ENCODE measurements around the gene HLA-DRA. TPM values are rescaled to one million over a fixed set of nuclear protein-coding genes. Genes with fewer than 3 reads are reported as not detected.

The HLA-DRA gene
- total RNA-seq, 1 donor from 2014 or later, result 0.38 TPM

- no peaks in the 10 kb centered on the region for H3K36me3 ChIP-seq (ENCODE audit: control insufficient read depth, insufficient read depth, low read length)
- no peak overlapping the region for H3K4me3 ChIP-seq (ENCODE audit: low read depth, low read length)
- TF ChIP-seq, protein P1, sequence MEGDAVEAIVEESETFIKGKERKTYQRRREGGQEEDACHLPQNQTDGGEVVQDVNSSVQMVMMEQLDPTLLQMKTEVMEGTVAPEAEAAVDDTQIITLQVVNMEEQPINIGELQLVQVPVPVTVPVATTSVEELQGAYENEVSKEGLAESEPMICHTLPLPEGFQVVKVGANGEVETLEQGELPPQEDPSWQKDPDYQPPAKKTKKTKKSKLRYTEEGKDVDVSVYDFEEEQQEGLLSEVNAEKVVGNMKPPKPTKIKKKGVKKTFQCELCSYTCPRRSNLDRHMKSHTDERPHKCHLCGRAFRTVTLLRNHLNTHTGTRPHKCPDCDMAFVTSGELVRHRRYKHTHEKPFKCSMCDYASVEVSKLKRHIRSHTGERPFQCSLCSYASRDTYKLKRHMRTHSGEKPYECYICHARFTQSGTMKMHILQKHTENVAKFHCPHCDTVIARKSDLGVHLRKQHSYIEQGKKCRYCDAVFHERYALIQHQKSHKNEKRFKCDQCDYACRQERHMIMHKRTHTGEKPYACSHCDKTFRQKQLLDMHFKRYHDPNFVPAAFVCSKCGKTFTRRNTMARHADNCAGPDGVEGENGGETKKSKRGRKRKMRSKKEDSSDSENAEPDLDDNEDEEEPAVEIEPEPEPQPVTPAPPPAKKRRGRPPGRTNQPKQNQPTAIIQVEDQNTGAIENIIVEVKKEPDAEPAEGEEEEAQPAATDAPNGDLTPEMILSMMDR (IDR thresholded peaks at IDR 0.05; ENCODE audit: insufficient read depth, low read length, poor library complexity, severe bottlenecking), result no peak
- no peaks in the 10 kb centered on the region for H3K27me3 ChIP-seq (ENCODE audit: control insufficient read depth, insufficient read depth, low read length)
- DNase-seq (ENCODE audit: low read depth), result no peak
Observed at GRCh38 chr6:32442977-32443552, 3.4 kb downstream of the HLA-DRA start.

GRCh38 chr6:32444433-32444832 is 4.7 kb downstream of the HLA-DRA start:
- H3K4me3 ChIP-seq (ENCODE audit: low read depth, low read length), result no peak overlapping the region
- no peaks in the 10 kb centered on the region for H3K27me3 ChIP-seq (ENCODE audit: control insufficient read depth, insufficient read depth, low read length)
- TF ChIP-seq, protein P1 (IDR thresholded peaks at IDR 0.05; ENCODE audit: insufficient read depth, low read length, poor library complexity, severe bottlenecking), result no peak
- no peak for DNase-seq (ENCODE audit: low read depth)
- H3K36me3 ChIP-seq (ENCODE audit: control insufficient read depth, insufficient read depth, low read length), result no peaks in the 10 kb centered on the region

DNA sequence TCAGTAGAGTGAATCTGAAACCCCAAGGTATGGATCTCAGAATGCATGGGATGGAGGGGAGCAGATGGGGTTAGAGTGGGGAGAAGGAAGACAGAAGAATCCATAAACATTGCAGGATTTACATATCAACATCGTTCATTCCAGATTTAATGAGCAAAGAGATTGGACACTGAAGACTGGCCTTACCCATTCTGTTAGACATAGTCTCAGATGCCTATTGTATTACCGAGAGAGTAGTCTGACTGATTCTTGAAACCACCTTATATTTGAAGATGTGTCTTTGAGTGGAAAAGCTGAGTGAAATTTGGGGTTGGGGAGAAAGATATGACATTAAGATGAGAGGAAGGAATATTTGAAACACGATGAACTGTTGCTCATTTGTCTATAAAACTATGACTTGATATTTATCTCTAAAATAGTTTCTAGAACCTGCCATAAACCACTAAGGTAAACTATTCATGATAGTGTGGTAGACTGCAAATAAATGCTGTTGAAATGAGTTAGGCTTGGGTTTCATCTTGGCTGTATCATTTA is 5.7 kb downstream of the HLA-DRA start:
- no peak for DNase-seq (ENCODE audit: low read depth)
- no peaks in the 10 kb centered on the region for H3K36me3 ChIP-seq (ENCODE audit: control insufficient read depth, insufficient read depth, low read length)
- H3K4me3 ChIP-seq (ENCODE audit: low read depth, low read length), result no peak overlapping the region
- TF ChIP-seq, protein P1 (IDR thresholded peaks at IDR 0.05; ENCODE audit: insufficient read depth, low read length, poor library complexity, severe bottlenecking), result no peak
- no peaks in the 10 kb centered on the region for H3K27me3 ChIP-seq (ENCODE audit: control insufficient read depth, insufficient read depth, low read length)

DNA sequence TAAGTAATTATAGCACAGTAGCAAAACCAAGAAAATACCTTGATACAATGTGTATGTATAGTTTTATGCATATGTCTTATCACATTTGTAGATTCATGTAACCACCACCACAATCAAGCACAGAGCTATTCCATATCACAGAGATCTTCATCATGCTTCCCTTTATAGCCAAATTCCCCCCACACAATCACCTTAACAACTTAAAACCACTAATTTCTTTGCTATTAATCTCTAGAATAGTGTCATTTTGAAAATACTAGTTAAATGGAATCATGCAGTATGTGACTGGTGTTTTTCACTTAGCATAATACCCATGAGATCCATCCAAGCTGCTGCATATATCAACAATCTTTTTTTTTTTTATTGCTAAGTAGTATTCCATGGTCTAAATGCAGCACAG is 8.2 kb downstream of the HLA-DRA start:
- Histone ChIP-seq H3K36me3 (ENCODE audit: control insufficient read depth, insufficient read depth, low read length) (no peaks in the 10 kb centered on the region), H3K27me3 (ENCODE audit: control insufficient read depth, insufficient read depth, low read length) (no peaks in the 10 kb centered on the region), H3K4me3 (ENCODE audit: low read depth, low read length) (no peak overlapping the region)
- TF ChIP-seq, protein P1 (IDR thresholded peaks at IDR 0.05; ENCODE audit: insufficient read depth, low read length, poor library complexity, severe bottlenecking), result no peak
- no peak for DNase-seq (ENCODE audit: low read depth)

DNA sequence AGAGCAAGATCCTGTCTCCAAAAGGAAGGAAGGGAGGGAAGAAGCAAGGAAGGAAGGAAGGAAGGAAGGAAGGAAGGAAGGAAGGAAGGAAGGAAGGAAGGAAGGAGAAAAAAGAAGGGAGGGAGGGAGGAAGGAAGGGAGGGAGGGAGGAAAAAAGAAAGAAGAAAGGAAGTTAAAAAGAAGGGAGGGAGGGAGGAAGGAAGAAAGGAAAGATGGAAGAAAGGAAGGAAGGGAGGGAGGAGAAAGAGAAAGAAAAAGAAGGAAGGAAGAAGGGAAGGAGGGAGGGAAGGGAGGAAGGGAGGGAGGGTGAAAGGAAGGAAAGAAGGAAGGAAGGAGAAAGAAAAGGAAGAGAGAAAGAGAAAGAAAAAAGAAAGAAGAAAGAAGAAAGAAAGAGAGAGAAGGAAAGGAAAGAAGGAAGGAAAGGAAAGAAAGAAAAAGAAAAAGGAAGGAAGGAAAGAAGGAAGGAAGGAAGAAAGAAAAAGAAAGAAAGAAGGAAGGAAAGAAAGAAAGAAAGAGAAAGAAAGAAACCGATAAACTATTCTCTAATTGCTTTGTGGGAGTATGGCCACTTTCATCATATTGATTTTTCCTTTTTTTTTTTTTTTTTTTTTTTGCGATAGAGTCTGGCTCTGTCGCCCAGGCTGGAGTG is 9.5 kb downstream of the HLA-DRA start:
- H3K27me3 ChIP-seq (ENCODE audit: control insufficient read depth, insufficient read depth, low read length), result no peaks in the 10 kb centered on the region
- TF ChIP-seq, protein P1 (IDR thresholded peaks at IDR 0.05; ENCODE audit: insufficient read depth, low read length, poor library complexity, severe bottlenecking), result no peak
- H3K4me3 ChIP-seq (ENCODE audit: low read depth, low read length), result no peak overlapping the region
- no peak for DNase-seq (ENCODE audit: low read depth)
- no peaks in the 10 kb centered on the region for H3K36me3 ChIP-seq (ENCODE audit: control insufficient read depth, insufficient read depth, low read length)

Measured in kidney epithelial cell (primary cell).